HG02973 (cell line): ENCODE data around the gene POLR1B.

Experiments
- ATAC-seq: cut with Tn5 transposase; IDR thresholded peaks from one replicate; pipeline ENCODE4 v1.9.1; 2021; ENCODE audit warnings: moderate library complexity; ENCODE audit not compliant: unreplicated experiment

The POLR1B gene

GRCh38 chr2:112541315-112542122, 746 bp upstream of the POLR1B start:
- ATAC-seq, result peak; percentile 50

GRCh38 chr2:112542984-112543661, 858 bp downstream of the POLR1B start:
- ATAC-seq, result peak; percentile 3

DNA sequence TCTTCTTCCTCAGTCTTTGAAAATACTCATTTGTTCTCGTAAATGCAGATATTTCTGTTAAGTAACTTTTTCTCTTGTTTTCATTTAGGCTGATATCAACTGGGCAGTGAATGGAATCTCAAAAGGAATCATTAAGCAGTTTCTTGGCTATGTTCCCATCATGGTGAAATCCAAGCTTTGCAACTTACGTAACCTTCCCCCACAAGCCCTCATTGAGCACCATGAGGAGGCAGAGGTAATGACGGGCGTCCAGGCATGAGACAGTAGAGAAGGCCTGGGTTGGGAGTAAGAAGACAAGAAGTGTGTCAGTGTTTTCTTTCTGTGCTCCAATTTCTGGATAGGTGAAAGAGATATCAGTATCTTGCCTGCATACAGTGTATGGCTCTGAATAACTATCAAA, 5.1 kb downstream of the POLR1B start:
- ATAC-seq, result no peak

DNA sequence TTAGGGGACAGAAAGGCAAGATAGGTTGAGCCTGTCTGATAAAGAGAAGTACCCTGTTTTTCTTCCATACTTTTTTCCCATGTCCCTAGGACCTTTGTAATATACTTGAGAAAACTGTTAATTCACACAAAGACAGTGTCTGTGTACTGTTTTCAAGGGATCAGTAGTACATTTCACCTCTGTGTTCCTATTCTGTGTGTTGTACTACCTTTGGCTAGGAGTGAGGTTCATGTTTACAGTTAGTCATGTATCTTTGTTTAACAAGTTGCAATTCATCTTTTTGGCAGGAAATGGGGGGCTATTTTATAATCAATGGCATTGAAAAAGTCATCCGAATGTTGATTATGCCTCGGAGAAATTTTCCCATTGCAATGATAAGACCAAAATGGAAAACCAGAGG, 6.7 kb downstream of the POLR1B start:
- no peak for ATAC-seq

DNA sequence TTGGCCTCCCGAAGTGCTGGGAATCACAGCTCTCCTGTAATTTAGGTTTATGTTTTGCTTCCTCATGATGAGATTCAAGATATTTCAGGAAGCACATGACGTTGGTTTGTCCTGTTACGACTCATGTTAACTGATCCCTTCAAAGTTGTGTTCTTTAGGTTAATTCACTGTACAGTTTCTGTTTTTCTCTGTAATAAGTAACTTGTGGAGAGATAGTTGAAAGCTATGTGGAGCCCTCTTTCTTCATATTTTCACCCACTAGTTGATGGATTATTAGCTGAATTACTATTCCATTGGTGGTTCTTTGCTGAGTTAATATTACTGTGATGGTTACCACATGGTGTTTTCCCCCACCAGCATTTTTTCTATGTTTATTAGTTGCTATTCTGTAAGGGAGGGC, 23.8 kb downstream of the POLR1B start:
- ATAC-seq, result peak; percentile 57

- peak; percentile 19 for ATAC-seq
Observed at GRCh38 chr2:112566508-112566907, 24.2 kb downstream of the POLR1B start.

- ATAC-seq, result no peak
Observed at GRCh38 chr2:112572005-112572404, 29.7 kb downstream of the POLR1B start.

DNA sequence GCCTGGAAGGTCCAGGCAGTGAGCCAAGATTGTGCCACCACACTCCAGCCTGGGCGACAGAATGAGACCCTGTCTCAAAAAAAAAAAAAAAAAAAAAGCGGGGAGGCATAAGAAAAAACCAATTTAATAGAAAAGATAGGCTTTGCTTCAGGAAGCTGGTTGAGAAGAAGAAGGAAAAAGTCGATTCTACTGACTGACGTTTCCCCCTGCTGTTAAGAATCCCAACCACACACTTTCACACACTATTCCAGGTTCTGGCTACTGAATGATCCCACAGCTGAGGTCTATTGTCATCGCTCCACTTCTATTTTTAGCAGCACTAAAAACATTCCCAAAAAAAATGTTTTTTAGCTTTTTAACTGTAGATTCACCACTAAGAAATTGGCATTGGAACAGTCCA, 35.5 kb downstream of the POLR1B start:
- ATAC-seq, result no peak

DNA sequence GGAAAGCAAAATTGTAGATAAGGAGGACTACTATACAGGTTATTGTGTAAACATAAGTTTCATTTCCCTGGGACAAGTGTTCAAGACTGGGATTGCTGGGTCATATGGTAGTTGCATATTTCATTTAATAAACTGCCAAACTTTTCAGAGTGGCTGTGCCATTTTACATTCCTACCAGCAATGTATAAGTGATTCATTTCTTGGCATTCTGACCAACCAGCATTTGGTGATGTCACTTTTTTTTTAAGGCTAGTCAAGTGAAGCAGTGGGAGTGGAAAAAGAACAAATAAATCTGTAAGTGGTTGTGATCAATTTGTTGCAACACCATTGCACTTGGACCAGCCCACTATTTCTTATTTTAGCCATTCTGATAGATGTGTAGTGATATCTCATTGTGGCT, 37.0 kb downstream of the POLR1B start:
- ATAC-seq, result no peak

DNA sequence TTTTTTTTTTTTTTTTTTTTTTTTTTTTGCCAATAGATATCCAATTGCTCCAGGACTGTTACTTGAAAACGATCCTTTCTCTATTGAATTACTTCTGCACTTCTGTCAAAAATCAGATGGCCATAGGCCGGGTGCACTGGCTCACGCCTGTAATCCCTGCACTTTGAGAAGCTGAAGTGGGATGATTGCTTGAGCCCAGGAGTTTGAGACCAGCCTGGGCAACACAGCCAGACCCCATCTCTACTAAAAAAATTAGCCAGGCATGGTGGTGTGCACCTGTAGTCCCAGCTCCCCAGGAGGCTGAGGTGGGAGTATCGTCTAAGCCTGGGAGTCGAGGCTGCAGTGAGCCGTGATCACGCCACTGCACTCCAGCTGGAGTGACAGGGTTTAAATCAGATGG, 37.8 kb downstream of the POLR1B start:
- ATAC-seq, result no peak

DNA sequence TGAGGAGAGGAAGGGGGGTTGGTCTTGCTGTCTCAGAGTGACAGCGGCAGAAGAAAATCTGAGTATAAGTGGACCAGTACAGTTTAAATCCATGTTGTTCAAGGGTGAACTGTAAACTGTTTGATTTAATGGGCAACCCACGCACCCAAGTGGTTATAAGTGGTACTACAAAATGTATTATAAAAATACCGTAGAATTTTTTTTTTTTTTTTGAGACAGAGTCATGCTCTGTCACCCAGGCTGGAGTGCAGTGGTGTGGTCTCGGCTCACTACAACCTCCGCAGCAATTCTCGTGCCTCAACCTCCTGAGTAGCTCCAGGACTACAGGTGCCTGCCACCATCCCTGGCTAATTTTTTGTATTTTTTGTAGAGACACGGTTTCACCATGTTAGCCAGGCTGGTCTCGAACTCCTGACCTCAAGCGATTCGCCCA, 40.1 kb downstream of the POLR1B start:
- ATAC-seq, result no peak

- ATAC-seq, result no peak
Observed at GRCh38 chr2:112583497-112584133, 41.4 kb downstream of the POLR1B start.

DNA sequence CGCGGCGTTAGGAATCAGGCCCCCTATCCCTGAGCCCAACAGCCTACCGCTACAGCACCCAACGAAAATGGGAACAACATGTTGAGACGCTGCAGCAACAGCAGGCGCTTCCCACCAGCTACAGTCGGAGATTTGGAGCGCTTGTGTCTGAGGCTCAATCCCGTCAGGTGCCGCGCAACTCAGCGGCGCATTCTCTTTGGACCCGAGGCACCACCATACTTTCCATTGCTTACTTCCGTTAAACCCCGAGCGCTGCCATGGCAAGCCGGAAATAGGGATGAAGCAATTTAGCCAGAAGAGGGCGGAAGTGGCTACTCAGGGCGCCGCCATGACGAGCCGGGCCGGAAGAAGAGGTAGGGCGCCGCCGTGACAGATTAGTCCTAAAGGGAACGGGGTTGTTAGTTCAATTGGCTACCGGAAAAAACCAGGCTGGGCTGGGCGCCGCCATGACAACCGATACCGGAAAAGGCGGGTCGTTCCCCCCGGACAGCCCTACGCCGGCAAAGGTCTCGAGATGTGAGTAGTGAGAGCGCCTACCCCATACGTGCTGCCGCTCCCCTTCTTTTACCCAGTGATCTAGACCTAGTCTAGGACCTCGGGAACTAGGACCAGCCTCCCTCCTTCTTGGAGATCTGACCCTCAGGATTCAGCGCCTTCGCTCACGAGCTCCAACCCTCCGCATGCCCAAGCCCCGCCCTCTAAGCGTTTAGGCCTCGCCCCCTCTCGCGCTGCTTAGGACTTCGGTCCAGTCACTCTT, 42.0 kb downstream of the POLR1B start, which contains the start of gene CHCHD5:
Gene CHCHD5, plus strand, starts transcription at position 476 of the 757 bp plus-strand sequence. Its CDS starts 39 bp downstream, at position 515.
- peak; percentile 82 for ATAC-seq

GRCh38 chr2:112584891-112585250, 42.6 kb downstream of the POLR1B start:
- no peak for ATAC-seq

- ATAC-seq, result no peak
Observed at GRCh38 chr2:112585400-112585799, 43.1 kb downstream of the POLR1B start.

DNA sequence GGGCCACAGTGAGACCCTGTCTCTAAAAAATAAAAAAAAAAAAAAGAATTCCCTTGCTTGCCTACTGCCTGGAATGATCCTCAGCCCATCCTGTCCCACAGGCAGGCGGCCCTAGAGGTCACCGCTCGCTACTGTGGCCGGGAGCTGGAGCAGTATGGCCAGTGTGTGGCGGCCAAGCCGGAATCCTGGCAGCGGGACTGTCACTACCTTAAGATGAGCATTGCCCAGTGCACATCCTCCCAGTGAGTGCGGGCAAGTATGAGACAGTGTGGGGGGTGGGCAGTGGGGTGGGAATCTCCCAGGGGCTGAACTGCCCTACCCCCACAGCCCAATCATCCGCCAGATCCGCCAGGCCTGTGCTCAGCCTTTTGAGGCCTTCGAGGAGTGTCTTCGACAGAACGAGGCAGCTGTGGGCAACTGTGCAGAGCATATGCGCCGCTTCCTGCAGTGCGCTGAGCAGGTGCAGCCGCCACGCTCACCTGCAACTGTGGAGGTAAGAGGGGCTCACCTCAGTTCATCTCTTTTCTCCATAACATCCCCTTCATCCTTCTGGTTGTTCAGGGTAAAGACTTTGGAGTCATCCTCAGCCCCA, 43.7 kb downstream of the POLR1B start:
- ATAC-seq, result no peak

GRCh38 chr2:112588611-112589045, 46.4 kb downstream of the POLR1B start:
- no peak for ATAC-seq

DNA sequence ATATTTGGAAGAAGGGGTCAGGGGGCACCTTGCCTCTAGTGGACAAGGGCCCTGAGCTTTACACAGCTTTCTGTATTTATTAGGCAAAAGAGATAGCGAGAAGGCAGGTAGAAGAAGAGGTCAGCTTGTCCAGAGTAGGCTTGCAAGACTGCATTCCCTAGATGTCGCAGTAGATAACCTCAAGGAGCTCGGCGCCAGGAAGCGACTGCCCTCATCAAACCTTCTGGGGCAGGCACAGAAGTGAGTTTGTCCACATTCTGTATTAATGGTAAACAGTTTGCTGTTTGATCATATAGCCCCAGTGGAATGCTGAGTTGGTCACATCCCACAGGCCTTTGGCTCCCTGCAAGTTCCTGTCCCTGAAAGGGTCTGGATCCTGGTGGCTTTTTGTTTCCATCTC, 49.1 kb downstream of the POLR1B start:
- no peak for ATAC-seq

- ATAC-seq, result no peak
Observed at GRCh38 chr2:112593736-112594135, 51.5 kb downstream of the POLR1B start.

GRCh38 chr2:112597537-112598322, 55.5 kb downstream of the POLR1B start:
- no peak for ATAC-seq
